HepG2 (cell line): ENCODE measurements around the gene FAM168A. TPM values are rescaled to one million over a fixed set of nuclear protein-coding genes. Genes with fewer than 3 reads are reported as not detected.

Source experiments
- DRAP1 ChIP-seq: IDR thresholded peaks from 2 replicates; pipeline ENCODE4 v1.6.1; 2016; ENCODE audit warnings: missing genetic modification reagents, missing compliant biosample characterization
- FOSL2 ChIP-seq: sonication (generic); formaldehyde crosslinking; IDR thresholded peaks from 2 replicates; pipeline ENCODE4 v1.4.0; 2020; ENCODE audit warnings: missing genetic modification reagents
- GRHL1 ChIP-seq: sonication (generic); formaldehyde crosslinking; conservative IDR thresholded peaks from 2 replicates; pipeline ENCODE4 v1.8.0; 2022; ENCODE audit warnings: missing genetic modification reagents
- HDAC1 ChIP-seq: sonication (generic); formaldehyde crosslinking; IDR thresholded peaks from 2 replicates; pipeline ENCODE4 v1.5.1; 2020; ENCODE audit warnings: mild to moderate bottlenecking, missing genetic modification reagents
- IRF2 ChIP-seq: IDR thresholded peaks from 2 replicates; pipeline ENCODE4 v1.6.1; 2018; ENCODE audit warnings: missing genetic modification reagents, missing compliant biosample characterization
- KLF13 ChIP-seq: sonication (generic); formaldehyde crosslinking; IDR thresholded peaks from 2 replicates; pipeline ENCODE4 v1.4.0; 2020; ENCODE audit warnings: mild to moderate bottlenecking, missing genetic modification reagents
- MAZ ChIP-seq, 2 experiments: sonication (generic) in 1 of 2; formaldehyde crosslinking in 1 of 2; IDR thresholded peaks; 2 replicates each; pipeline versions ENCODE4 v1.5.0 to v1.6.1; 2012 to 2020; ENCODE audit warnings: low read depth in 2 of 2, mild to moderate bottlenecking in 2 of 2, borderline replicate concordance in 1 of 2, improper control_type of control experiment in 1 of 2, low read length in 1 of 2, missing genetic modification reagents in 1 of 2, moderate library complexity in 1 of 2
- PTBP1 ChIP-seq: fragments of 200-400 bp; formaldehyde crosslinking; IDR thresholded peaks from 2 replicates; pipeline ENCODE4 v1.6.1; 2018; ENCODE audit warnings: low read length, low read depth; ENCODE audit not compliant: poor library complexity, severe bottlenecking
- SAP130 ChIP-seq: IDR thresholded peaks from 2 replicates; pipeline ENCODE4 v1.6.1; 2016; ENCODE audit warnings: low read depth
- TBX3 ChIP-seq: fragments of 450-650 bp; IDR thresholded peaks from 2 replicates; pipeline ENCODE4 v1.6.1; 2017; ENCODE audit warnings: antibody characterized with exemption, mild to moderate bottlenecking, inconsistent platforms, borderline replicate concordance
- TRIM24 ChIP-seq: sonication (generic); formaldehyde crosslinking; IDR thresholded peaks from 2 replicates; pipeline ENCODE4 v1.8.0; 2022; ENCODE audit warnings: mild to moderate bottlenecking, missing genetic modification reagents
- ZNF510 ChIP-seq: sonication (generic); formaldehyde crosslinking; IDR thresholded peaks from 2 replicates; pipeline ENCODE4 v1.4.0; 2020; ENCODE audit warnings: low read depth, mild to moderate bottlenecking, missing genetic modification reagents
- ZNF841 ChIP-seq: sonication (generic); formaldehyde crosslinking; IDR thresholded peaks from 2 replicates; pipeline ENCODE4 v1.8.1; 2023; ENCODE audit warnings: missing genetic modification reagents, borderline replicate concordance
- polyA plus RNA-seq, 8 experiments: library from polyadenylated mRNA; depleted of rRNA in 3 of 8; stranded (reverse) in 7 of 8; unstranded in 1 of 8; fragments of >200 nt; fragmentation: Illumina TruSeq in 4 of 8; extraction: Trizol in 4 of 8; gene quantifications; 2 replicates each; pipeline versions ENCODE4 v1.2.1 to v1.2.3, GENCODE V29; 2011 to 2016; ENCODE audit warnings: low read depth in 4 of 8, missing spikeins in 1 of 8, mixed read lengths in 1 of 8; ENCODE audit not compliant: insufficient read depth in 1 of 8
- total RNA-seq, 5 experiments: library from RNA; depleted of rRNA; stranded (reverse); fragments of >200 nt; fragmentation: Illumina TruSeq; extraction: Trizol; gene quantifications; 2 replicates each; pipeline ENCODE4 v1.2.3, GENCODE V29; 2016; ENCODE audit warnings: low read depth in 1 of 5
- TF ChIP-seq, protein P1 (sequence below): sonication (generic); formaldehyde crosslinking; IDR thresholded peaks from 2 replicates; pipeline ENCODE4 v1.5.0; 2020; ENCODE audit warnings: missing genetic modification reagents
- TF ChIP-seq, protein P2 (sequence below): IDR thresholded peaks from 2 replicates; pipeline ENCODE4 v1.6.1; 2018; ENCODE audit warnings: missing genetic modification reagents, mild to moderate bottlenecking, missing compliant biosample characterization
- TF ChIP-seq, protein P3 (sequence below), 2 experiments: fragments of 450-650 bp in 1 of 2; sonication (generic) in 1 of 2; formaldehyde crosslinking; IDR thresholded peaks; 2 replicates each; pipeline versions ENCODE4 v1.5.0 to v1.8.0; 2020 to 2022; ENCODE audit warnings: mild to moderate bottlenecking in 1 of 2, missing genetic modification reagents in 1 of 2
- TF ChIP-seq, protein P4 (sequence below): sonication (generic); formaldehyde crosslinking; IDR thresholded peaks from 2 replicates; pipeline ENCODE4 v1.9.0; 2022; ENCODE audit warnings: missing genetic modification reagents, mild to moderate bottlenecking, borderline replicate concordance

Gene FAM168A
- total and polyA plus RNA-seq, 2 of the 13 experiments (the other 11 are each of a cell fraction or from before 2014, with no cell fraction given), result 13.9 to 15.8 TPM

DNA sequence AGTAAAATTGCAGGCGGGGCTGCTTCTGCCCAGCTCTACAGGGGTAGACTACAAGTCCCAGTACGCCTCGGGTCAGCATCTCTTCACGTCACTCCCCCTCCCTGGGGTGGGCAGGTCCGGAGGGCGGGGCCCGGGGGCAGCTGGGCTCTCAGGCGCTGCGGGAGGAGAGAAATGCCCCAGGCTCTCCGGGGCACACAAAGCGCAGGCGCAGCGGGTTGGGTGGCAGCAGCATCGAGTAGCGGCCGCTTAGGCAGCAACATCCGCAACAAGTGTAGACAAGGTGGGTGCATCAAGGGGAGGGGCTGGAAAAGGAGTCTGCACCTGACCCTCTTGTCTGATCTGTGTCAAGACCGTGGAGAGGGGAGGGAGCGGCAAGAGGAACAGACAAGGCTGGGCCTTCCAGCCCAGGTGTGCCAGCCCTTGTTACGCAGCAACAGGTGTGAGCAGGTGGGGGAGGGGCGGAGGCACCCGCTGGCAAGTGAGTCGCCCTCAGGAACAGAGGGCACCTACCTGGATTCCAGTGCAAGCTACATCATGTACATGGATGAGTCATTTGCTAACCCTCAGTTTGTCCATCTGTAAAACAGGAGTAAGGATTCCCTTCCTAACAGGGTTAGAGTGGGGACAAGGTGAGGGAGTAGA lies 49.7 kb upstream of the FAM168A start (continued):
- TF ChIP-seq, protein P1, sequence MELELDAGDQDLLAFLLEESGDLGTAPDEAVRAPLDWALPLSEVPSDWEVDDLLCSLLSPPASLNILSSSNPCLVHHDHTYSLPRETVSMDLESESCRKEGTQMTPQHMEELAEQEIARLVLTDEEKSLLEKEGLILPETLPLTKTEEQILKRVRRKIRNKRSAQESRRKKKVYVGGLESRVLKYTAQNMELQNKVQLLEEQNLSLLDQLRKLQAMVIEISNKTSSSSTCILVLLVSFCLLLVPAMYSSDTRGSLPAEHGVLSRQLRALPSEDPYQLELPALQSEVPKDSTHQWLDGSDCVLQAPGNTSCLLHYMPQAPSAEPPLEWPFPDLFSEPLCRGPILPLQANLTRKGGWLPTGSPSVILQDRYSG (CRISPR knock-in tag), result no peak
- TF ChIP-seq, protein P2, sequence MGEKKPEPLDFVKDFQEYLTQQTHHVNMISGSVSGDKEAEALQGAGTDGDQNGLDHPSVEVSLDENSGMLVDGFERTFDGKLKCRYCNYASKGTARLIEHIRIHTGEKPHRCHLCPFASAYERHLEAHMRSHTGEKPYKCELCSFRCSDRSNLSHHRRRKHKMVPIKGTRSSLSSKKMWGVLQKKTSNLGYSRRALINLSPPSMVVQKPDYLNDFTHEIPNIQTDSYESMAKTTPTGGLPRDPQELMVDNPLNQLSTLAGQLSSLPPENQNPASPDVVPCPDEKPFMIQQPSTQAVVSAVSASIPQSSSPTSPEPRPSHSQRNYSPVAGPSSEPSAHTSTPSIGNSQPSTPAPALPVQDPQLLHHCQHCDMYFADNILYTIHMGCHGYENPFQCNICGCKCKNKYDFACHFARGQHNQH, result 0 out of 2 replicates have a peak, but pooled peaks have one; percentile 27
- no peak for TF ChIP-seq KLF13 (CRISPR knock-in tag)
- no peak for TF ChIP-seq ZNF510 (CRISPR knock-in tag)
- TF ChIP-seq SAP130, result peak; percentile 40; the same call in 1 of the 2 replicates
- TF ChIP-seq ZNF841 (CRISPR knock-in tag), result no peak
- no peak for TF ChIP-seq TRIM24
- TF ChIP-seq DRAP1 (CRISPR knock-in tag), result peak; percentile 63; the same call in 1 of the 2 replicates
- peak; percentile 95 for TF ChIP-seq MAZ (IDR thresholded peaks at IDR 0.05; ENCODE audit: borderline replicate concordance, low read depth, low read length)
- TF ChIP-seq MAZ (CRISPR knock-in tag; IDR thresholded peaks at IDR 0.05; ENCODE audit: low read depth), result peak; percentile 43; the same call in 1 of the 2 replicates
- TF ChIP-seq, protein P3, sequence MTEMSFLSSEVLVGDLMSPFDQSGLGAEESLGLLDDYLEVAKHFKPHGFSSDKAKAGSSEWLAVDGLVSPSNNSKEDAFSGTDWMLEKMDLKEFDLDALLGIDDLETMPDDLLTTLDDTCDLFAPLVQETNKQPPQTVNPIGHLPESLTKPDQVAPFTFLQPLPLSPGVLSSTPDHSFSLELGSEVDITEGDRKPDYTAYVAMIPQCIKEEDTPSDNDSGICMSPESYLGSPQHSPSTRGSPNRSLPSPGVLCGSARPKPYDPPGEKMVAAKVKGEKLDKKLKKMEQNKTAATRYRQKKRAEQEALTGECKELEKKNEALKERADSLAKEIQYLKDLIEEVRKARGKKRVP (CRISPR knock-in tag; IDR thresholded peaks at IDR 0.05), result 0 out of 4 replicates have a peak, but pooled peaks of 1 of the 2 experiments have one; percentile 9
- TF ChIP-seq TBX3, result peak; percentile 66; the same call in 1 of the 2 replicates
- TF ChIP-seq, protein P4, sequence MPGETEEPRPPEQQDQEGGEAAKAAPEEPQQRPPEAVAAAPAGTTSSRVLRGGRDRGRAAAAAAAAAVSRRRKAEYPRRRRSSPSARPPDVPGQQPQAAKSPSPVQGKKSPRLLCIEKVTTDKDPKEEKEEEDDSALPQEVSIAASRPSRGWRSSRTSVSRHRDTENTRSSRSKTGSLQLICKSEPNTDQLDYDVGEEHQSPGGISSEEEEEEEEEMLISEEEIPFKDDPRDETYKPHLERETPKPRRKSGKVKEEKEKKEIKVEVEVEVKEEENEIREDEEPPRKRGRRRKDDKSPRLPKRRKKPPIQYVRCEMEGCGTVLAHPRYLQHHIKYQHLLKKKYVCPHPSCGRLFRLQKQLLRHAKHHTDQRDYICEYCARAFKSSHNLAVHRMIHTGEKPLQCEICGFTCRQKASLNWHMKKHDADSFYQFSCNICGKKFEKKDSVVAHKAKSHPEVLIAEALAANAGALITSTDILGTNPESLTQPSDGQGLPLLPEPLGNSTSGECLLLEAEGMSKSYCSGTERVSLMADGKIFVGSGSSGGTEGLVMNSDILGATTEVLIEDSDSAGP (CRISPR knock-in tag), result peak; percentile 63; the same call in 1 of the 2 replicates
- TF ChIP-seq PTBP1, result no peak
- TF ChIP-seq HDAC1 (CRISPR knock-in tag), result peak; percentile 59; the same call in 1 of the 2 replicates
- peak; percentile 62; the same call in 1 of the 2 replicates for TF ChIP-seq FOSL2 (CRISPR knock-in tag)
- TF ChIP-seq IRF2 (CRISPR knock-in tag), result 0 out of 2 replicates have a peak, but pooled peaks have one; percentile 48
- no peak for TF ChIP-seq GRHL1 (CRISPR knock-in tag)
